Cardiac muscle cell (in vitro differentiated cells and primary cell): ENCODE data around the gene COG5. TPM values are rescaled to one million over a fixed set of nuclear protein-coding genes. Genes with fewer than 3 reads are reported as not detected.

Experiments used
- DNase-seq, 2 donors: peaks; one replicate each; pipeline versions ENCODE4 v3.0.0 to v3.0.0-alpha.2; 2010 to 2017; ENCODE audit warnings: low read depth in 1 of 2, low spot score in 1 of 2
- H3K27ac ChIP-seq: fragments of 200-600 bp; sonication (generic); 2 replicates; pipeline ENCODE4 v1.5.1; 2016
- H3K27me3 ChIP-seq: fragments of 200-600 bp; sonication (generic); 2 replicates; pipeline ENCODE4 v1.6.0; 2016; ENCODE audit warnings: control low read depth
- H3K36me3 ChIP-seq: fragments of 200-600 bp; sonication (generic); 2 replicates; pipeline ENCODE4 v1.5.1; 2016; ENCODE audit warnings: control low read depth
- H3K4me1 ChIP-seq: fragments of 200-600 bp; sonication (generic); 2 replicates; pipeline ENCODE4 v1.8.1; 2017; ENCODE audit warnings: low read depth, mild to moderate bottlenecking, mixed run types
- H3K4me3 ChIP-seq: fragments of 200-600 bp; sonication (generic); 2 replicates; pipeline ENCODE4 v1.5.1; 2016; ENCODE audit warnings: mild to moderate bottlenecking
- H3K9me3 ChIP-seq: fragments of 200-600 bp; sonication (generic); 2 replicates; pipeline ENCODE4 v1.5.1; 2017; ENCODE audit warnings: low read depth, mild to moderate bottlenecking, control low read depth
- polyA plus RNA-seq: library from polyadenylated mRNA; unstranded; fragments of >200 nt; fragmentation: Nextera tagmentation; extraction: Ambion mirVana; gene quantifications from 2 replicates; pipeline ENCODE4 v1.2.1, GENCODE V29; 2016
- total RNA-seq: library from RNA; depleted of rRNA; stranded (reverse); fragments of >200 nt; gene quantifications from 2 replicates; pipeline ENCODE4 v1.2.3, GENCODE V29; 2016
- TF ChIP-seq, protein P1 (sequence below): IDR thresholded peaks from 2 replicates; pipeline ENCODE4 v1.5.1; 2012; ENCODE audit warnings: low read depth, mild to moderate bottlenecking, low read length

Gene COG5
- total and polyA plus RNA-seq, 2 experiments from 2014 or later: 20.4 to 63.1 TPM

DNA sequence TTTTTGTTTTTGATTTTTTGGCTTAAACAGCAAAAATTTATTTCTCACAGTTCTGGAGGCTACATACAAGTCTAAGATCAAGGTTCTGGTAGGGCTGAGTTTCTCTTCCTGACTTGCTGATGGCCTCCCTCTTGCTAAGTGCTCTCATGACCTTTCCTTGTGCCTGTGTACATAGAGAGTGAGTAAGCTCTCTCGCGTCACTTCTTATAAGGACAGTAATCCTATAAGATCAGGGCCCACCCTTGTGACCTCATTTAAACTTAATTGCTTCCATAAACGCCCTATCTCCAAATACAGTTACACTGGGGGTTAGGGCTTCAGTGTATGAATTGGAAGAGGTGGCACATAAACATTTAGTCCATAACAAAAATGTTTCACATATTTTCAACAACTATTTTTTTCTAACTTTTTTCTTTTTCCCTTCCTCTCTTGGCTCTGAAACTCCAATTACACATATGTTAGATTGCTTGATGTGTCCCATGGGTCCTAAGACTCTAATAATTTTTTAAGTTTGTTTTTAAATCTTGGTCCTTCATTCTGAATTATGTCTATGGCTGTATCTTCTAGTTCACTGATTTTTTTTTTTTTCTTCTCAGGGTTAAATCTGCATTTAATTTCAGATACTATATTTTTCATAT, 245.1 kb downstream of the COG5 start:
- Histone ChIP-seq H3K36me3 (no peaks in the 10 kb centered on the region), H3K4me3 (no peak overlapping the region), H3K27me3 (no peaks in the 10 kb centered on the region), H3K4me1 (no peaks in the 10 kb centered on the region), H3K27ac (no peak overlapping the region), H3K9me3 (no peaks in the 10 kb centered on the region)
- peak in 1 of 2 donors; percentile 6 for DNase-seq
- TF ChIP-seq, protein P1, sequence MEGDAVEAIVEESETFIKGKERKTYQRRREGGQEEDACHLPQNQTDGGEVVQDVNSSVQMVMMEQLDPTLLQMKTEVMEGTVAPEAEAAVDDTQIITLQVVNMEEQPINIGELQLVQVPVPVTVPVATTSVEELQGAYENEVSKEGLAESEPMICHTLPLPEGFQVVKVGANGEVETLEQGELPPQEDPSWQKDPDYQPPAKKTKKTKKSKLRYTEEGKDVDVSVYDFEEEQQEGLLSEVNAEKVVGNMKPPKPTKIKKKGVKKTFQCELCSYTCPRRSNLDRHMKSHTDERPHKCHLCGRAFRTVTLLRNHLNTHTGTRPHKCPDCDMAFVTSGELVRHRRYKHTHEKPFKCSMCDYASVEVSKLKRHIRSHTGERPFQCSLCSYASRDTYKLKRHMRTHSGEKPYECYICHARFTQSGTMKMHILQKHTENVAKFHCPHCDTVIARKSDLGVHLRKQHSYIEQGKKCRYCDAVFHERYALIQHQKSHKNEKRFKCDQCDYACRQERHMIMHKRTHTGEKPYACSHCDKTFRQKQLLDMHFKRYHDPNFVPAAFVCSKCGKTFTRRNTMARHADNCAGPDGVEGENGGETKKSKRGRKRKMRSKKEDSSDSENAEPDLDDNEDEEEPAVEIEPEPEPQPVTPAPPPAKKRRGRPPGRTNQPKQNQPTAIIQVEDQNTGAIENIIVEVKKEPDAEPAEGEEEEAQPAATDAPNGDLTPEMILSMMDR: no peak

DNA sequence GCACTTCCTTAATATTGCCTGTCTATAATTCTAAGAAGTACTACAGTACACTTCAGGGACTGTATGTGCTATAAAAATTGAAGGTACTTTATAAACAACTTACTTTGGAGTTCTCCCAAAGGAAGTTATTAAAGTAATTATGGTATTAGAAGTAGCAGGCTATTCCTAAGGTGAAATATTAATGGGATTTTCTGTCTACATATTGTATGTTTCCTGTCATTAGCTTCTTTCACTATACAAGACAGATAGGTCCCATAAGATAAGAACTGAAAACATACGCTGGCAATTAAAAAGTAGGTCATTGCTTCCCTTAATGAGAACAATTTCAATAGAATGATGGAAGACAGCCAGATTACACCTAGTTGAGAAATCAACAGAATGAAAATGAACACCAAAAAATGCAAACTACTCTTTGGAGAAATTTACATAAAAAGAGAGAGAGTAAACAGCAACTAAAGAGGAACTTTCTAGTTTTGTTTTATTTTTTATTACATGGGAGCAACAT, 248.0 kb downstream of the COG5 start:
- no peak for DNase-seq
- no peak overlapping the region for H3K4me3 ChIP-seq
- TF ChIP-seq, protein P1: no peak
- no peak overlapping the region for H3K27ac ChIP-seq
- H3K4me1 ChIP-seq: no peaks in the 10 kb centered on the region
- no peaks in the 10 kb centered on the region for H3K36me3 ChIP-seq
- H3K9me3 ChIP-seq: no peaks in the 10 kb centered on the region
- no peaks in the 10 kb centered on the region for H3K27me3 ChIP-seq

DNA sequence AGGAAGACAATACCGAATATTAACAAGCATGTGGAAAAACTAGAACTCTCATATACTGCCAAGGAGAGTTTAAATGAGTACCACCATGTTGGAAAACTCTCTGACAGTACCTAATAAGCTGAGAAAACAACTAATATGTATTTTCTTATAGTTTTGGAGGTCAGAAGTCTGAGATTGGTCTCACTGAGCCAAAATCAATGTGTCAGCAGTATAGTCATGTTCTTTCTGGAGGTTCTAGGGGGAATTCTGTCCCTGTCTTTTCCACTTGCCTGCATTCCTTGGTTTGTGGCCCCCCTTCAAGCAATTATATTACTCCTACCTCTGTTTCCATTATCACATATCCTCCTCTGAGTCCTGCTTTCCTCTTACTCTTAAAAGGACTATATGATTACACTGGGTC, 250.4 kb downstream of the COG5 start:
- TF ChIP-seq, protein P1: no peak
- H3K4me1 ChIP-seq: no peaks in the 10 kb centered on the region
- no peak overlapping the region for H3K4me3 ChIP-seq
- H3K27ac ChIP-seq: no peak overlapping the region
- DNase-seq: no peak
- H3K36me3 ChIP-seq: no peaks in the 10 kb centered on the region
- no peaks in the 10 kb centered on the region for H3K27me3 ChIP-seq
- no peaks in the 10 kb centered on the region for H3K9me3 ChIP-seq

DNA sequence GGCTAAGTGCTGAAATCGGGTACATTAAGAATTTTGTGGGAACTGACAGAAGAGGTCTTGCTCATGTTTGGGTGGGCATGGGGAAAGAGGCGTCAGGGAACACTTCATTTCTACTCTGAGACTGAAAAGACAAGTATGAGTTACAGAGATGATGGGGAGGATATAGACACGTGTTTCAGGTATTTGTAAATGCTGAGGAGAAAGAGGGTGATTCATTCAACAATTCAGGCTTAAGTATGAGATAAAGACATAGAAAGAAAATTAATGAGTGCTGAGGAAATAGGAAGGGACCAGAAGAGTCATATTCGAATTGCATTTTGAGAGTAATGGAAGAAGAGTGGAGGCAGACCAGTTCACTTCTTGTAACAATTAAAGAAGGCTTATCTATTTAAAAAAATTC, 251.3 kb downstream of the COG5 start:
- H3K4me3 ChIP-seq: no peak overlapping the region
- TF ChIP-seq, protein P1: no peak

DNA sequence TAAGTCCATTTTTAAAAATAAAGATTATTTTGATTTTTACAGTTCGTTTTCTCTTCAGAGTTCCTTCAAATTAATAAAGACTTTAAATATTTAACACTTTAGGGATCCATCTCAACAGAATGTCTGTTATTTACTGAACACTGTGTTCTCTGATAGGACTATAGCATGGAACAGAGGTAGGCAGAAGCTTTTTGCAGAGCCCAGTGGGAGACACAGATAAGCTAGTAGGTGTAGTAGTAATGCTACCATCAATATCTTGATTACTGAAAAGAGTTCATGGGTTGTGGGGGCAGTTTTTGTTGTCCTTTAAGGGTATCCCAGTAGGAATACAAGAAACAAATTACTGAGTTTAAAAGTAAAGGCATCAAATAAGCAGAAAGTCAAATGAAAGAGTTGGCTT, 254.4 kb downstream of the COG5 start:
- Histone ChIP-seq H3K36me3 (no peaks in the 10 kb centered on the region), H3K9me3 (no peaks in the 10 kb centered on the region), H3K4me3 (no peak overlapping the region), H3K27me3 (no peaks in the 10 kb centered on the region), H3K4me1 (no peaks in the 10 kb centered on the region), H3K27ac (no peak overlapping the region)
- TF ChIP-seq, protein P1: no peak
- no peak for DNase-seq

More for the DNA sequence above, 251.3 kb downstream of the COG5 start:
- H3K9me3 ChIP-seq: no peaks in the 10 kb centered on the region
- no peaks in the 10 kb centered on the region for H3K4me1 ChIP-seq
- H3K36me3 ChIP-seq: no peaks in the 10 kb centered on the region
- no peaks in the 10 kb centered on the region for H3K27me3 ChIP-seq
- DNase-seq: no peak
- no peak overlapping the region for H3K27ac ChIP-seq
